NCI-H345 (cell line): ENCODE data around the gene COL19A1.
"Not testable (repeated sequence)": the region's sequence is repeated elsewhere in the genome, so short reads cannot be mapped to it uniquely, and the experiment has no call there.

Experiments used
- DNase-seq: peaks from one replicate; lab custom pipeline; 2025; lab: John Stamatoyannopoulos, UW

COL19A1 gene

GRCh38 chr6:69866351-69866769, at the start of gene COL19A1:
Gene COL19A1 (plus strand): TSS chr6:69866556. CDS start chr6:69879568, 13,012 bp downstream.
- peak; percentile 23 for DNase-seq

- no peak for DNase-seq
These were observed 49.8 kb upstream of the COL19A1 start for GRCh38 chr6:69816569-69816968.

DNA sequence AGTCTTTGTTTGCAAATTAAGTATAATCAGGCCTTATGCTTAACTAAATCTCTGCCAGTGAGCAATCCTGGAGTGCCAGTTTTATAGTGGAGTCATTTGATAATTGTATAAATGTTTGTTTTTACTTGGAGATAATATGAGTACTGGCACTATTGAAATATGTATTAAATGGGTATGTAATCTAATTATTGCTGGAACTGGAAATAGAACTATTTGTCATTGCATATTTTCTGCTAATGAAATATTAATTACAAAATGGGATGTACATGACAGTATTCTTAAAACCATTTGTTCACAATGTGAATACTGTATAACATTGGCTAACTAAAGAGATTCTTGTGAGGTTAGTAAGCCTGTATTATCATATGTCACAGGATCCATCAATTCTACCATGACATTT, 49.0 kb upstream of the COL19A1 start:
- no peak for DNase-seq

GRCh38 chr6:69818223-69818930, 48.0 kb upstream of the COL19A1 start:
- no peak for DNase-seq

DNA sequence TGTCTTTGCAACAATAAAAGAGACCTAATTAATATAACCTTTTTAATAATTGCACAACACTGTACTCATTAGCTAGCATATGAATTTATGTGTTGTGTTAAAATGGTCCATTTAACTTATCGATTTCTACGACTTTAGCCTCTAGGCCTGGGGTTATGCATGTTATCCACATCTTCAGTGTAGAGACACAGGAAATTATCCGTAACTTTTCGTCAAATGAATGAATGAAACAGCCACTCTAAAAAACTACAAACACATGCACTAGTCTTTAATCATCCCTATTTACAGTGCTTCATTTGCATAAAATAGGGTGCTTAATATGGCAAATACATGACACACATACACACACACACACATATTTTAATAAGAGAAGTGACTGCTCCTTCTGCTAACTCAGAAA, 47.2 kb upstream of the COL19A1 start:
- DNase-seq = no peak

DNA sequence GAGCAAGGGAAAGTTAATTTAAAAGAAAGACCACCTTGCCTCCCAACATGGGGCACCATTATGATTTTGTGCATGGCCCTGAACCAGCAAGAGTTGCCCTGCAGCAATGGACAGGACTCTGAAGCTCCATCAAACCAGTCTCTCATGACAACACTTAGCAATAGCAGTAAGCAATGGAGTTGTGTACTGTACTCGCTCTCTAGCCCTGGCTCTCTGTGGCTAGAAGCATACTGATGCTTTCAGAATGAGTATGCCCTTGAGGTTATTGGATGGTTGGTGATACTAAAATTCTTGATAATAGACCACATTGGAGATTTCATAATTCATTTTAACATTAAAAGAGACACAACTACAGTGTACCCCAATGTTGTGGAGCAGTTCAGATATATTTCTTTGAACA, 46.3 kb upstream of the COL19A1 start:
- no peak for DNase-seq

DNA sequence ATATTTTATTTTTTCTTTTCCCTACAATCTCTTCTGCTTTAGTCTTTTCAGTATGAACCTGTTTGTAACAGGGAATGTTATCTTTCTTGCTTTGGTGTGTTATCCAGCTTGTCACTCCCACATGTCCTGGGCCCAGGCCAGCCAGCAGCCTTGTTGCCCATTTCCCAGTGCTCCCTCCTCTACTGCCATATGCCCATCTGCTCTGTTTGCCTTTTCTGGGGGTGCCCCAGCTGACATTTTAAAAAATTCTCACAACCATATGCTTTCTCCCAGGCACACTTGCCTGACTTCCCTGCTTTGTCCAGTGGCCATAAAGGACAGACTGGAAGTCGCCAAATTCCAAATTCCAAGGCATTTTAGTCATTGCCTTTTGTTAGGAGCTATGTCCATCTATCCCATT, 45.9 kb upstream of the COL19A1 start:
- DNase-seq = no peak

DNA sequence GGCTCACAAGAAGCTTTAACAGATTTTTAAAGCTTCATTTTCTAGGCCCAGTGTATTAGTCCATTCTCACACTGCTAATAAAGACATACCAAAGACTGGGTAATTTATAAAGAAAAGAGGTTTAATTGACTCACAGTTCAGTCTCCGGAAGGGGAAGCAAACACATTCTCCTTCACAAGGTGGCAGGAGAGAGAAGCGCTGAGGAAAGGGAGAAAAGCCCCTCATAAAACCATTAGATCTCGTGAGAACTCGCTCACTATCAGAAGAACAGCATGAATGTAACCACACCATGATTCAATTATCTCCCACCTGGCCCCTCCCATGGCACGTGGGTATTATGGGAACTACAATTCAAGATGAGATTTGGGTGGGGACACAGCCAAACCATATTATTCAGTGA, 42.0 kb upstream of the COL19A1 start:
- not testable (repeated sequence) for DNase-seq

DNA sequence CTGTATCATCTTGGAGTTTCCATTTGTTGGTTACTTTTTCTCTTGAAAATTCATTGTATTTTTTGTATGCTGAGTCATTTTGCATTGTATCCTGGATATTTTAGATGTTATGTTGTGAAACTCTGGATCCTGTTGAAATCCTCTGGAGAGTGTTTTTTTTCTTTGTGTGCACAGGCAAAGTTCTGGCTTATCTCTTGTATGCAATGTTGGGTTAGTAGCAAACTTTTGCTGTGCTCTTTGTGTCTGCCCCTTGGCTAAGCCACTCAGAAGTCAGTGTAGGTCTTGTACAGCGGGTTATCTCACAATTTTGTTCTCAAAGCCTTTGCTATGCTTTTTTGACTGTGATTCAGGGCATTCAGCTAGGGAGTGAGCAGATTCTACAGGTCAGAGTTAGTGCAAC, 40.5 kb upstream of the COL19A1 start:
- no peak for DNase-seq

GRCh38 chr6:69827276-69827893, 39.0 kb upstream of the COL19A1 start:
- DNase-seq = no peak

GRCh38 chr6:69832558-69832957, 33.8 kb upstream of the COL19A1 start:
- DNase-seq = no peak

DNA sequence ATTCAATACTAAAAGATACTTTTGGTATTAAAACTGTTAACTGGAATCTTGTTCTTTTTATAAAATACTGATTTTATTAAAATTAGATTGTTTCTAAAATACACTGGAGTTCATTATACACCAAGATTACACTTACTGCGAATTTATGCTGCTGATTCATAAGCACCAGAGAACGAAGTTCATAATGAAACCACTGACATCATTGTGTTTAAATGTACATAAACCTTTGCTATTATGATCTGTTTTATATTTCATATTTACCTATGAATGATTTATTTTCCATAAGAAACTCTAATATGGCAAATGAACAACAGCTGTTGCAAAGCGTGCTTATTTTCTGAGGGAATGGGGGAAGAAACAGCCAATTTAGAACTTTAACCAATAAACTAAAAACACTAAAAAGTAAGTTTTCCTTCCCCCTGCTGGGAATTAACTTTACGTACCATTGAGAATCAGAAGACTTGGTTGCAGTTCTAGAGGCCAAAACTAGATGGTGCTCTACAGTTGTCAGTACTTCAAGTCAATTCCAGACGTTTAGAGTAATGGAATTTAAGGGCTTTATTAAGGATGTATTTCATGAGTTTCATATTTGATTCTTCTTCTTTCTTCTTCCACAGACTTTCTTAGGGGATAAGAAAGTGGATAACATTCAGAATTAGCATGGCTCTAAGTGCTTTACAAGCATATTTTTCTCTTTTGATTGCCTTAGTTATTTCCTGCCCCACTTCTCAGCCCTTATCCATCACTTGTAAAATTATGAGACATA, 30.8 kb upstream of the COL19A1 start:
- DNase-seq = peak; percentile 42

- DNase-seq = no peak
These were observed 24.5 kb upstream of the COL19A1 start for GRCh38 chr6:69841862-69842261.

DNA sequence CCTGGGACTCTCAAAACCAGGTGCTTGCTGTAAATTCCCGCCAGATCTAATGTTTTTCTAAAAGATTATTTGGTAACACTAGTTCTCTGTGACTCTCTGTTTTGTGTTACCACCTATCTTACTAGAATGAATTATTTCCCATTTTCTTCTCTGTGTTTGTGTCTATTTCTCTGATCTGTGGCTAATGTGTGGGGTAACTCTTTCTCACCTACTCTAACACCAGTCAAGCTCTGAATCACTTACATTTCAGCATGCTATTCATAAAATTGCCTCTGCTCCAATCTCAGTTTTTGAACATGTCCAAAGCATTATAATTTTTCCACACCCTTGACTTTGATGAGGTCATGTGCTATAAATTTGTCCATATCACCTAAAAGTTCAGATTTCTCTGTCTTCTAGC, 23.2 kb upstream of the COL19A1 start:
- DNase-seq = no peak

DNA sequence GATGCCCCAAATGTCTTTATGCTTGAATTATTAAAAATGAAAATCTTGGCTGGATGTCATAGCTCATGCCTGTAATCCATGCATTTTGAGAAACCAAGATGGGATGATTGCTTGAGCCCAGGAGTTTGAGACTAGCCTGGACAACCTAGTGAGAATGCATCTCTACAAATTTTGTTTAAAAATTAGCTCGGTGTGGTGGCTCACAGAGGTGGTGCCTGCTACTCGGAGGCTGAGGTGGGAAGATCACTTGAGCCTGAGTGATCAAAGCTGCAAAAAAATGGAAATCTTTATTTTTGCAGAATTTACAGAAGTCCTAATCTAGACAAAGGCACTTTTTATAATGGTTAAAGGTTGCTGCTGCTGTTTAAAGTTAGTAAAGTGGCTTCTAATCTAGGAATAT, 20.0 kb upstream of the COL19A1 start:
- no peak for DNase-seq

DNA sequence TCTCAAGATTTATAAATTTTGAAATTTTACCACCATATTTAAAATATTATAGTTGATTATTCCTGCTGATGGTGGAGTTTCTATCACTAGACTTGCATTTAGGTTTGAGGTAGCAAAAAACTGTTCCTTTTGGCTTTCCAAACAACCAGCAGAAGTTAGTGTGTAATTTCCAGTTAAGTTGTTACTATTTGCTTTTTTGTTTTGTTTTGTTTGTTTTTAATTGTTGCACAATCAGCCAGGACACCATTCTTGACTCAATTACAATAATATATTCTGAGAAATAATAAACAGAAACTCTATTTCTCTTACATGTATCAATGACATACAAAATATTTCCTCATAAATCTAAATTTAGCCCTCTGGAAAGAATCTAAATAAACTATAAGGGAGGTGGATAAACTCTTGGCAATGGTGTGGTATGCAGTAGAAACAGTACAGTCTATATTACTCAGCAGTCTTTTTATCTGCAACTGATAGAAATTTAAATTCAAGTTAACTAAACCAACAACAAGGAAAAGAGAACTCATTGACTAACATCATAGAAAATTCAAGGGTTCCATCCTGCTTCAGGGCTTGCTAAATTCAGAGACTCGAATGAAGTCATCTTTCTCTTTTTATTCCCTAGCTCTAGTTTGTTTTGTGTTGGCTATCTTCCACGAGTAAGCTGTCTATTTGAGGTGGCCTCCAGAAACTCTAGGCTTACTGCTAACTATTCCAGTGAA, 19.4 kb upstream of the COL19A1 start:
- no peak for DNase-seq

DNA sequence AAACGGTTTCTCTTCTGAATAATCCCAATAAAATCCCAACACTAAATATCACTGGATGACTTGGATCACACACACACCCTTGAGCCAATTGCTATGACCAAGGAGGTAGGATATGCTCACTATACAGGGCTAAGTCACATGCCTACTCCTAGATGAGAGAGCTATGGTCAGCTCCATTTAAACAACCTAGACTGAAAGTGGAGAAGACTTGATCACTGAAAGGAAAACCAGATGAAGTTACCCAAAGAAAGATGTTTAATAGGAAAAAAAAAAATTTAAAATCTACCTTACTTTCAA, 18.9 kb upstream of the COL19A1 start:
- DNase-seq = no peak

- DNase-seq = no peak
These were observed 17.8 kb upstream of the COL19A1 start for GRCh38 chr6:69848552-69848951.

DNA sequence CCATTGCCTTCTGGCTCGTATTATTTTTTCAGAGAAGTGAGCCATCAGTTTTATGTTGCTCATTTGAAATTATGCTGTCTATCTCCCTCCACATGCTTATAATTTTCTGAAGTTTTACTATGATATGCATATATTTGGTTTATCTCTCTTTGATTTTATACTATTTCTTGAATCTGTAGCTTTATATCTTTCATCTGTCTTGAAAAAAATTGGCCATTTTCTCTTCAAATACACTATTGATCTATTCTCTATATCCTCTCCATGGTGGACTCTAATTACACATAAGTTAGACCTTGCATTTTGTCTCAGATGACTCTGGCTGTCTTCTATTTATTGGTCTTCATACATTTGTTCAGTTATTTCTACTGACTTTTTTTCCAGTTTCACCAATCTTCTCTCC, 13.7 kb upstream of the COL19A1 start:
- no peak for DNase-seq

GRCh38 chr6:69861986-69862385, 4.4 kb upstream of the COL19A1 start:
- DNase-seq = no peak

DNA sequence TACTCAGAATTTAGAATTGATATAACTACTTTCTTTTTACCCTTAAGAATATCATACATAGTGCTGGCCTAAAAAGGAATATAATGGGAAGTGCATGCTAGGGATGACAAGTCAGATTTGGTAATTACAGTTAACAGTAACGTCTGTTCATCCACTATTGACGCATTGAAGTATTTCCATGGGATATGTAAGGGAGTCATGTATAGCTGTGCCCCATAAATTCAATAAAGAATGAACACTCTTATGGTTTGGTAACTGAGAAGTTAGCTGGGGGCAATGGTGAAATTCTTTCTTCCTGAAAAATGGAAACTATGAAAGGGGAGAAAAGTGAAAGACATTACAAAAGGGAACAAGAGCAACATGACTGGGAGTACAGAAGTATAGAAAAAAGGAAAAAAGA, 2.6 kb upstream of the COL19A1 start:
- no peak for DNase-seq

DNA sequence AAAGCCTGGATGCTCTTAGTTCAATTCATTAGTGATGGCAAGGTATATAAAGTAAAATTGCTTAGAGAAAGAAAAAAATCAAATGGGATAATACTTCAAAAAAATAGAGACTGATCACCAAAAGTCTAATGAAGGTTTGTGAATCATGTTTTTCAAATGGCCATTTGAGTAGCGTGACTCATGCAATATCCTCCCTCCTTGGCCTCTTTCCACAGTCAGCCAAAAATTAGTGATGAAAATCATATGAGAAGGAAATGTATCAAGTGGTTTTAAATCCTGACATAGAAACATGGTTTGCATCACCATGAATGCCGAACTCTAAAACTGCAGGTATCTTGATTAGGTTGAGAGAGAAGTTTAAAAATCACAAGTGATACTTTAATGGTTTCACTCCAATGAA, 1.2 kb upstream of the COL19A1 start:
- DNase-seq = no peak
